ENCODE measurements around the gene MORC4.

DNA sequence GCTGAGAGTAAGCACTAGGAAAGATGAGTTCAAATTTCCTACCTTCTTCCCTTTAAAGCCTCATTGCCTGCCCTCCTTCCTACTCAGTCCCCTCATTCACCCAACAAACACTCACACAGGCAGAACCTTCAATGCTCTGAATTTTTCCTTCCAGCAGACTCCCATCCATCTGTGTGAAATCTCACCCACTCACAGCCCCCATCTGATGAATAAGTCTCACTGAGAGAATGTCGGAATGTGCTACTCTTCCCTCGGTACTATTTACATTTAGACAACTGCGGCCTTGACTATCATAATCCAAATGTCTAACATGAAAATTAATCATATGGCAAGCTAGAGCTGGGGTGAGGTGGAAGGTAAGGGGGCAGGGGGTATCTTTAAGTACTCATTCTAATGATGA, 60.4 kb downstream of the MORC4 start:
- TF ChIP-seq, protein P1, sequence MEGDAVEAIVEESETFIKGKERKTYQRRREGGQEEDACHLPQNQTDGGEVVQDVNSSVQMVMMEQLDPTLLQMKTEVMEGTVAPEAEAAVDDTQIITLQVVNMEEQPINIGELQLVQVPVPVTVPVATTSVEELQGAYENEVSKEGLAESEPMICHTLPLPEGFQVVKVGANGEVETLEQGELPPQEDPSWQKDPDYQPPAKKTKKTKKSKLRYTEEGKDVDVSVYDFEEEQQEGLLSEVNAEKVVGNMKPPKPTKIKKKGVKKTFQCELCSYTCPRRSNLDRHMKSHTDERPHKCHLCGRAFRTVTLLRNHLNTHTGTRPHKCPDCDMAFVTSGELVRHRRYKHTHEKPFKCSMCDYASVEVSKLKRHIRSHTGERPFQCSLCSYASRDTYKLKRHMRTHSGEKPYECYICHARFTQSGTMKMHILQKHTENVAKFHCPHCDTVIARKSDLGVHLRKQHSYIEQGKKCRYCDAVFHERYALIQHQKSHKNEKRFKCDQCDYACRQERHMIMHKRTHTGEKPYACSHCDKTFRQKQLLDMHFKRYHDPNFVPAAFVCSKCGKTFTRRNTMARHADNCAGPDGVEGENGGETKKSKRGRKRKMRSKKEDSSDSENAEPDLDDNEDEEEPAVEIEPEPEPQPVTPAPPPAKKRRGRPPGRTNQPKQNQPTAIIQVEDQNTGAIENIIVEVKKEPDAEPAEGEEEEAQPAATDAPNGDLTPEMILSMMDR (IDR thresholded peaks at IDR 0.05; ENCODE audit: borderline replicate concordance, extremely low read depth, low read length, poor library complexity, severe bottlenecking) = no peak
- TF ChIP-seq EZH2 (IDR thresholded peaks at IDR 0.05; ENCODE audit: borderline replicate concordance, low read depth, low read length, severe bottlenecking) = no peak

All from DND-41 (cell line).